HG03025 (cell line): ENCODE measurements around the gene PIK3CG.

Experiments used
- ATAC-seq: cut with Tn5 transposase; IDR thresholded peaks from one replicate; pipeline ENCODE4 v1.9.1; 2021; ENCODE audit warnings: mild to moderate bottlenecking, moderate library complexity; ENCODE audit not compliant: unreplicated experiment, low FRiP score

The PIK3CG gene

GRCh38 chr7:106855540-106856132, 9.4 kb upstream of the PIK3CG start:
- no peak for ATAC-seq

DNA sequence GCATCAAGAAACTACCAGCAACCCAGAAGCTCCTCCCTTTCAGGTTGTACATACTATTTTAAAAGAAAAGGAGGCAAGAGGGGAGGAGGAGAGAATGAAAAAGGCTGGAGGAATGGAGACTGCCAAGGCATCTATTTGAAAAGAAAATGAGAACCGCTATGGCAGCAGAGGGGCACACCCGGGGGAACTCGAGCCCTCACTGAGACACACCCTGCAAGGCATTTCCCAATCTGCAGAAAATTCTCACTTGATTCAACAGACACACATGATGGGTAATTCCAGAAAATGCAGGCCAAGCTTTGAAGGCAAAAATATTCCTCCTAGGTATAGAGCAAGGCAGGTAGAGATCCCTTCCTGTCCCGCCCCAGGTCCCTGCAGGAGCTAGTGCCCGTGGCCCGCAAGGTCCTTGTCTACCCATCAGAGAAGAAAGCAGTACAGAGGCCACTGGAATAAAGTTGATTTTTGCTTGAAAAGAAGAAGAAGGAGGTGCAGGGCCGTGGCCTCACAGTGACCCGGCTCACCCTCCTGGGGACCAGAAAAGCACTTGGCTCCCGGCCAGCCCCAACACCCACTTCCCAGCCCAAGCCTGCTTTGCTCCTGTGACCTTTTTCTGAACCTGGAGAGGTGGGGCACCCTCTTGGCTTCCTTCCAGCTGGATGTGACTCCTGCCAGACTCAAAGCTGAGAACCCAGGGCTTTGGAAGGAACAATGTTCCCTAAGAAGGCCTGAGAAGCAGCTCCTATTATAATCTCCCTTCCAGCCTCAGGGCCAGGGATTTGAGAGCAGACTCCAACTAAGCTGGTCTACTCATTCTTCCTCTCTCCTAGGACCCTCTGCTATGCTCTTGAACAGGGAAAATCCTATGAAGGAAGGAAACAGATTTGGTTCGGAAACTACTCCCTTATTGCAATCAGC, 6.2 kb upstream of the PIK3CG start:
- ATAC-seq, result no peak

GRCh38 chr7:106862317-106863089, 2.6 kb upstream of the PIK3CG start:
- ATAC-seq, result no peak

DNA sequence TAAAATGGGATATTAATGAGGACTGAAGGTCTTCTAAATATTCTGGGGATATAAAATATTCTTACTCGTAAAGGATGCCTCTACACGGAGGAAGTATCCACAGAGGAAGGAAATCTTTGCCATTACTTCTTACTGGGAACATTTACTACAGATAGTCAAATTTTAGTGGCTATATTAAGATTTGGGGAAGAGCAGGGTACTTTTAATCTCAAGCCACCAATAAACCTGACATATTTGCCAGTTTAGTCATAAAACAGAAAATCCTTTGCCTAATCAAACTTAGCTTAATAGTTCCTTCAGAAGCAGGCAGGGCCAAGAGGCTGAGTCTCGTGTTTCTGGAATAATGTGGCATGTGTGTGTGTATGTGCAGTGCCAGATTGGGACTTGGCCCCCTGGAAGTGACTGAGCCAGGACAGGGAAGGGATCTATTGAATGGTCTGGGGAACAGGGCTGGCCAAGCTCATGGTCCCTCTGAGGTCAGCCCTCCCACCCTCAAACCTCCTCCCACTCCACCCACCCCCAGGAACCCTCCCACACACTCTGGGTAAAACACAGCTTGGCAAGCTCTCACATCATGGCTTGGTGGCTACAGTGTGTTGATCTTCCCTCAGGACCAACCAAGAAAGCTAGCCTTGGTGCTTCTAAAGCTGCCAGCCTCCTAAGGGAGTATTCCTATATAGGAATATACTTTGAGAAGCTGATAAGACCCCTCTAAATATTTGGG, 1.6 kb upstream of the PIK3CG start:
- no peak for ATAC-seq

- peak; percentile 56 for ATAC-seq
These were observed 592 bp upstream of the PIK3CG start for GRCh38 chr7:106864298-106865081.

GRCh38 chr7:106866298-106867281, 1.5 kb downstream of the PIK3CG start:
- peak; percentile 31 for ATAC-seq

- no peak for ATAC-seq
These were observed 2.7 kb downstream of the PIK3CG start for GRCh38 chr7:106867641-106868351.

DNA sequence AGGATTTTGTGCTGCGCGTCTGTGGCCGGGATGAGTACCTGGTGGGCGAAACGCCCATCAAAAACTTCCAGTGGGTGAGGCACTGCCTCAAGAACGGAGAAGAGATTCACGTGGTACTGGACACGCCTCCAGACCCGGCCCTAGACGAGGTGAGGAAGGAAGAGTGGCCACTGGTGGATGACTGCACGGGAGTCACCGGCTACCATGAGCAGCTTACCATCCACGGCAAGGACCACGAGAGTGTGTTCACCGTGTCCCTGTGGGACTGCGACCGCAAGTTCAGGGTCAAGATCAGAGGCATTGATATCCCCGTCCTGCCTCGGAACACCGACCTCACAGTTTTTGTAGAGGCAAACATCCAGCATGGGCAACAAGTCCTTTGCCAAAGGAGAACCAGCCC, 3.3 kb downstream of the PIK3CG start:
- no peak for ATAC-seq

DNA sequence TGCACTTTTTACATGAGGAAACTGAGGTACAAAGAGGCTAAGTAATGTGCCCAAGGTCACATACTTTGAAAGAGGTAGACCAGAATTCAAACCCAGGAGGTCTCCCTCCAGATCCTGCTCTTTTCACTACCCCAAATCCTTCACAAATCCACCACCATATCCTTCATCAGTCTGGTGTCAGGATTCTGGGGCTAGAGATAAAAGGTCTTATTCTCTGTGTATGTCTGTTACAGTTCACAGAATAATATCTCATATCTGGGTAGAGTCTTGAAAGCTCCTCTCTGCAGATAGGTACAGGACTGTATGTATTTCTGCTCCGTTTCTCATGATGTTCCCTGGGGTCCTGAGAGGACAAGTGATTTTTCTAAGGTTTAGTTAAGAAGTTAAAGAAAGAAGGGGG, 4.9 kb downstream of the PIK3CG start:
- no peak for ATAC-seq

- ATAC-seq, result no peak
These were observed 5.4 kb downstream of the PIK3CG start for GRCh38 chr7:106870528-106870927.

DNA sequence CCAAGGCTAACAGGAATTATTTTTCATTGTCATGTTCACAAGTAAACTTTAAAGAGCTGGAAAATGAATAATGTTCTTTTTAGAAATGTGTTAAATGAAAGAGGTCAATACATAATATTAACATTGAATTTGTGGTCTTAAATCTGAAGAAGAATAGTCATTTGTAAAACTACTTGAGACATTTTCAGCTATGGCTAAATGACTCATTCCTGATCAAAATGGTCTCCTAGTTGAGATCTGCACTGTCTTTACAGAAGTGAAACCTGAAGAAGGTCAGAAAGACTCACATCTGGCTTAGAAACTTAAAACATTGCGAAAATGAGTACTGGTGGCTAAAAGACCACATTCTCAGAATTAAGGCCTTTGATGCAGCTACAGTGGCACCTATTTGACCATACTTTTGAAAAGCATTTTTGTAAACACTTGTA, 5.9 kb downstream of the PIK3CG start:
- ATAC-seq, result peak; percentile 86

- ATAC-seq, result no peak
These were observed 6.9 kb downstream of the PIK3CG start for GRCh38 chr7:106871793-106872571.

GRCh38 chr7:106872763-106873162, 7.7 kb downstream of the PIK3CG start:
- no peak for ATAC-seq

DNA sequence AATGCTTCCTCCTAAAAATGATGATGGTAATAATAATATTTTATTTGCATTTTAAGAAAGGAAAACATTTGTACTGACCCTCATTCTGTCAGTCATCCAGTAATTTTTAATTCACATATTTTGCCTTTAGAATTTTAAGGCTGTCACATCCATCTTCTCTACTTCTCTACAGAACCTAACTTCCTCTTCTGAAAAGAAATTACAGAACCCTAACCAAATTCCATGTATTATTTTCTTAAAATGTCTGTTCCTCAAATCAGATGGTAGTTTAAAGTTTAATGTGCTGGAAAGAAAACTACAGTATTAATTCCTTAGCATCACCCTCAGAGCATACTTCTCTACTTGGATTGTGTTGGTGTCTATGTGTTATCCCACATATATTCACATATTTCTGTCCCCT, 9.0 kb downstream of the PIK3CG start:
- no peak for ATAC-seq

GRCh38 chr7:106875508-106875907, 10.4 kb downstream of the PIK3CG start:
- no peak for ATAC-seq

GRCh38 chr7:106878748-106879439, 13.8 kb downstream of the PIK3CG start:
- ATAC-seq, result no peak

DNA sequence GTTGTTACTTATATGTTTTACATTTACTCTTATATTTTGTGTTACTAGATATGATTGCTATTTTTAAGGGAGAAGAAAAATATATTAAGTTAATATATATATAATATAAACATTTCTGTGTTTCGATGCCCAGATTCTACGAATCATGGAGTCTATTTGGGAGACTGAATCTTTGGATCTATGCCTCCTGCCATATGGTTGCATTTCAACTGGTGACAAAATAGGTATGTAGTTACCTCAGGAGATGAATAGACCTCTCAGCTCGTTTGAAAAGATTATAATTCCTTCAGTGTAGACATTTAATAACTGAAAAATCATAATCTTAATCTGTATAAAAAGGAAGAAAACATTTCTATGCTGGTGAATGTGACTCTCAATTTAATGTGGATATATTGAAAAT, 16.9 kb downstream of the PIK3CG start:
- no peak for ATAC-seq
